ENCODE measurements around the gene LIX1.

DNA sequence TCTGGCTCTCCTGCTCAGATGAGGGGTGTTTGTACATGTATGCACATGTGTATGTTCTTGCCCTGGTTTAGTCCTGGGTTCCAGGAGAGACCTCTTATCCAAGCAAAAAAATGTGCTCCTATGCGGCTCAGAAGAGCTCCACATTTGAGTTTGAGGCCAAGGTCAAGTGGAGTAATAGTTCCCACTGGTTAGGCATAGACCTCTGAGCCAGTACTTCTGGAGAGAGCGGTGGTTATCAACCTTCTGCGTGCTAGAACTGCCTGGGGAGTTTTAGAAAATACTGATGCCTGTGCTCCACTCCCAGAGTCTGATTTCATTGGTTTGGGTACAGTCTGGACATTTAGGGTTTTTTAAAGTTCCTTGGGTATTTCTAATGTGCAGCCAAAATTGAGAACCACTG is 51.5 kb downstream of the LIX1 start:
- TF ChIP-seq, protein P1, sequence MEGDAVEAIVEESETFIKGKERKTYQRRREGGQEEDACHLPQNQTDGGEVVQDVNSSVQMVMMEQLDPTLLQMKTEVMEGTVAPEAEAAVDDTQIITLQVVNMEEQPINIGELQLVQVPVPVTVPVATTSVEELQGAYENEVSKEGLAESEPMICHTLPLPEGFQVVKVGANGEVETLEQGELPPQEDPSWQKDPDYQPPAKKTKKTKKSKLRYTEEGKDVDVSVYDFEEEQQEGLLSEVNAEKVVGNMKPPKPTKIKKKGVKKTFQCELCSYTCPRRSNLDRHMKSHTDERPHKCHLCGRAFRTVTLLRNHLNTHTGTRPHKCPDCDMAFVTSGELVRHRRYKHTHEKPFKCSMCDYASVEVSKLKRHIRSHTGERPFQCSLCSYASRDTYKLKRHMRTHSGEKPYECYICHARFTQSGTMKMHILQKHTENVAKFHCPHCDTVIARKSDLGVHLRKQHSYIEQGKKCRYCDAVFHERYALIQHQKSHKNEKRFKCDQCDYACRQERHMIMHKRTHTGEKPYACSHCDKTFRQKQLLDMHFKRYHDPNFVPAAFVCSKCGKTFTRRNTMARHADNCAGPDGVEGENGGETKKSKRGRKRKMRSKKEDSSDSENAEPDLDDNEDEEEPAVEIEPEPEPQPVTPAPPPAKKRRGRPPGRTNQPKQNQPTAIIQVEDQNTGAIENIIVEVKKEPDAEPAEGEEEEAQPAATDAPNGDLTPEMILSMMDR (IDR thresholded peaks at IDR 0.05): no peak
- no peak for TF ChIP-seq EP300 (IDR thresholded peaks at IDR 0.05)
- TF ChIP-seq CEBPB (IDR thresholded peaks at IDR 0.05): no peak
- TF ChIP-seq, protein P2, sequence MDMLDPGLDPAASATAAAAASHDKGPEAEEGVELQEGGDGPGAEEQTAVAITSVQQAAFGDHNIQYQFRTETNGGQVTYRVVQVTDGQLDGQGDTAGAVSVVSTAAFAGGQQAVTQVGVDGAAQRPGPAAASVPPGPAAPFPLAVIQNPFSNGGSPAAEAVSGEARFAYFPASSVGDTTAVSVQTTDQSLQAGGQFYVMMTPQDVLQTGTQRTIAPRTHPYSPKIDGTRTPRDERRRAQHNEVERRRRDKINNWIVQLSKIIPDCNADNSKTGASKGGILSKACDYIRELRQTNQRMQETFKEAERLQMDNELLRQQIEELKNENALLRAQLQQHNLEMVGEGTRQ (IDR thresholded peaks at IDR 0.05): no peak
- TF ChIP-seq, protein P3, sequence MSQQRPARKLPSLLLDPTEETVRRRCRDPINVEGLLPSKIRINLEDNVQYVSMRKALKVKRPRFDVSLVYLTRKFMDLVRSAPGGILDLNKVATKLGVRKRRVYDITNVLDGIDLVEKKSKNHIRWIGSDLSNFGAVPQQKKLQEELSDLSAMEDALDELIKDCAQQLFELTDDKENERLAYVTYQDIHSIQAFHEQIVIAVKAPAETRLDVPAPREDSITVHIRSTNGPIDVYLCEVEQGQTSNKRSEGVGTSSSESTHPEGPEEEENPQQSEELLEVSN (IDR thresholded peaks at IDR 0.05; ENCODE audit: borderline replicate concordance, low read depth): no peak
- TF ChIP-seq, protein P4, sequence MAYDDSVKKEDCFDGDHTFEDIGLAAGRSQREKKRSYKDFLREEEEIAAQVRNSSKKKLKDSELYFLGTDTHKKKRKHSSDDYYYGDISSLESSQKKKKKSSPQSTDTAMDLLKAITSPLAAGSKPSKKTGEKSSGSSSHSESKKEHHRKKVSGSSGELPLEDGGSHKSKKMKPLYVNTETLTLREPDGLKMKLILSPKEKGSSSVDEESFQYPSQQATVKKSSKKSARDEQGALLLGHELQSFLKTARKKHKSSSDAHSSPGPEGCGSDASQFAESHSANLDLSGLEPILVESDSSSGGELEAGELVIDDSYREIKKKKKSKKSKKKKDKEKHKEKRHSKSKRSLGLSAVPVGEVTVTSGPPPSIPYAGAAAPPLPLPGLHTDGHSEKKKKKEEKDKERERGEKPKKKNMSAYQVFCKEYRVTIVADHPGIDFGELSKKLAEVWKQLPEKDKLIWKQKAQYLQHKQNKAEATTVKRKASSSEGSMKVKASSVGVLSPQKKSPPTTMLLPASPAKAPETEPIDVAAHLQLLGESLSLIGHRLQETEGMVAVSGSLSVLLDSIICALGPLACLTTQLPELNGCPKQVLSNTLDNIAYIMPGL (CRISPR knock-in tag; IDR thresholded peaks at IDR 0.05; ENCODE audit: borderline replicate concordance): no peak
- no peak for TF ChIP-seq CHD2 (IDR thresholded peaks at IDR 0.05; ENCODE audit: low read length, partially characterized antibody)
- no peak for TF ChIP-seq ESRRA (IDR thresholded peaks at IDR 0.05; ENCODE audit: borderline replicate concordance, low read length)
